H9 (cell line): ENCODE data around the gene ANP32E. TPM values are rescaled to one million over a fixed set of nuclear protein-coding genes. Genes with fewer than 3 reads are reported as not detected.
"Not testable (repeated sequence)": the region's sequence is repeated elsewhere in the genome, so short reads cannot be mapped to it uniquely, and the experiment has no call there.

ENCODE experiments used
- DNase-seq: peaks from one replicate; pipeline ENCODE4 v3.0.0-alpha.2; 2017
- H2AFZ ChIP-seq: one replicate; pipeline ENCODE4 v1.6.1; 2013; ENCODE audit warnings: mild to moderate bottlenecking, low read length, control low read depth, moderate library complexity
- H2AK5ac ChIP-seq: 2 replicates; pipeline ENCODE4 v1.6.1; 2013; ENCODE audit warnings: low read length, control low read depth, mixed read lengths; ENCODE audit not compliant: insufficient read length
- H2BK120ac ChIP-seq: one replicate; pipeline ENCODE4 v1.6.1; 2013; ENCODE audit warnings: low read depth, mild to moderate bottlenecking, low read length, control low read depth, inconsistent platforms; ENCODE audit not compliant: poor library complexity, severe bottlenecking
- H2BK12ac ChIP-seq: 2 replicates; pipeline ENCODE4 v1.6.1; 2013; ENCODE audit warnings: low read length, control low read depth, mixed read lengths, low read depth; ENCODE audit not compliant: insufficient read length
- H2BK15ac ChIP-seq: 2 replicates; pipeline ENCODE4 v1.6.1; 2013; ENCODE audit warnings: low read depth, low read length, control low read depth
- H2BK20ac ChIP-seq: one replicate; pipeline ENCODE4 v1.6.1; 2013; ENCODE audit warnings: low read depth, mild to moderate bottlenecking, low read length, control low read depth, inconsistent platforms; ENCODE audit not compliant: poor library complexity, severe bottlenecking
- H2BK5ac ChIP-seq: 2 replicates; pipeline ENCODE4 v1.6.1; 2013; ENCODE audit warnings: low read length, control low read depth, mixed read lengths; ENCODE audit not compliant: insufficient read length
- H3K14ac ChIP-seq: 2 replicates; pipeline ENCODE4 v1.6.1; 2013; ENCODE audit warnings: low read length, control low read depth; ENCODE audit not compliant: insufficient read depth
- H3K18ac ChIP-seq: 2 replicates; pipeline ENCODE4 v1.6.1; 2013; ENCODE audit warnings: low read depth, mild to moderate bottlenecking, mixed read lengths, low read length, control low read depth; ENCODE audit not compliant: insufficient read length
- H3K23ac ChIP-seq: 2 replicates; pipeline ENCODE4 v1.6.1; 2013; ENCODE audit warnings: low read length, control low read depth, mixed read lengths, low read depth; ENCODE audit not compliant: insufficient read length
- H3K23me2 ChIP-seq: 2 replicates; pipeline ENCODE4 v1.6.1; 2013; ENCODE audit warnings: low read depth, mild to moderate bottlenecking, mixed read lengths, low read length, control low read depth; ENCODE audit not compliant: insufficient read length, poor library complexity, severe bottlenecking
- H3K27ac ChIP-seq: 2 replicates; pipeline ENCODE4 v1.5.1; 2013; ENCODE audit warnings: low read length, control low read depth, mixed read lengths, low read depth; ENCODE audit not compliant: insufficient read length
- H3K27me3 ChIP-seq: 2 replicates; pipeline ENCODE4 v1.6.1; 2013; ENCODE audit warnings: low read length, control low read depth, inconsistent platforms; ENCODE audit not compliant: insufficient read depth
- H3K4ac ChIP-seq: 2 replicates; pipeline ENCODE4 v1.6.1; 2013; ENCODE audit warnings: low read depth, mild to moderate bottlenecking, control low read depth, inconsistent platforms, low read length, moderate library complexity
- H3K4me1 ChIP-seq: 2 replicates; pipeline ENCODE4 v1.6.1; 2013; ENCODE audit warnings: low read length, control low read depth, inconsistent platforms; ENCODE audit not compliant: insufficient read depth
- H3K4me2 ChIP-seq: 2 replicates; pipeline ENCODE4 v1.6.1; 2013; ENCODE audit warnings: low read length, control low read depth, mixed read lengths; ENCODE audit not compliant: insufficient read length, insufficient read depth
- H3K56ac ChIP-seq: 2 replicates; pipeline ENCODE4 v1.6.1; 2013; ENCODE audit warnings: low read depth, mild to moderate bottlenecking, mixed read lengths, low read length, control low read depth; ENCODE audit not compliant: insufficient read length
- H3K79me1 ChIP-seq: 2 replicates; pipeline ENCODE4 v1.6.1; 2013; ENCODE audit warnings: low read depth, mild to moderate bottlenecking, moderate library complexity, low read length, control low read depth, inconsistent platforms; ENCODE audit not compliant: insufficient read depth, poor library complexity, severe bottlenecking
- H3K79me2 ChIP-seq: 2 replicates; pipeline ENCODE4 v1.6.1; 2013; ENCODE audit warnings: low read length, control low read depth, inconsistent platforms; ENCODE audit not compliant: insufficient read depth
- H3K9ac ChIP-seq: 2 replicates; pipeline ENCODE4 v1.6.1; 2013; ENCODE audit warnings: low read length, control low read depth, mixed read lengths; ENCODE audit not compliant: insufficient read length; ENCODE audit errors: extremely low read depth
- H3K9me3 ChIP-seq: one replicate; pipeline ENCODE4 v1.6.1; 2013; ENCODE audit warnings: low read depth, low read length, inconsistent platforms; ENCODE audit not compliant: control insufficient read depth
- H3T11ph ChIP-seq: one replicate; pipeline ENCODE4 v1.6.1; 2013; ENCODE audit warnings: mild to moderate bottlenecking, low read length, control low read depth, inconsistent platforms
- H4K20me1 ChIP-seq: one replicate; pipeline ENCODE4 v1.6.1; 2013; ENCODE audit not compliant: control insufficient read depth, insufficient read length, insufficient read depth
- H4K5ac ChIP-seq: 2 replicates; pipeline ENCODE4 v1.6.1; 2013; ENCODE audit warnings: low read depth, mild to moderate bottlenecking, mixed read lengths, low read length, control low read depth; ENCODE audit not compliant: insufficient read length
- H4K8ac ChIP-seq: replicated peaks from 2 replicates; pipeline ENCODE4 v1.6.1; 2013; ENCODE audit warnings: low read length, control low read depth, mixed read lengths, low read depth; ENCODE audit not compliant: insufficient read length
- H4K91ac ChIP-seq: 2 replicates; pipeline ENCODE4 v1.6.1; 2013; ENCODE audit warnings: low read depth, mild to moderate bottlenecking, moderate library complexity, mixed read lengths, low read length, control low read depth; ENCODE audit not compliant: insufficient read length
- H3K27ac Mint-ChIP-seq, 3 experiments: 2 replicates in 2 of 3; 3 replicates in 1 of 3; pipeline ENCODE4 v1.8.0; 2020 to 2021; ENCODE audit warnings: mixed read lengths in 3 of 3, mild to moderate bottlenecking in 1 of 3, moderate library complexity in 1 of 3
- H3K27me3 Mint-ChIP-seq: 2 replicates; pipeline ENCODE4 v1.8.0; 2021; ENCODE audit warnings: low read depth, mild to moderate bottlenecking, moderate library complexity, mixed read lengths
- H3K36me3 Mint-ChIP-seq, 3 experiments: 2 replicates in 2 of 3; 3 replicates in 1 of 3; pipeline ENCODE4 v1.8.0; 2020 to 2021; ENCODE audit warnings: low read depth in 3 of 3, mixed read lengths in 3 of 3; ENCODE audit not compliant: insufficient read depth in 1 of 3
- H3K4me1 Mint-ChIP-seq, 2 experiments: 2 replicates each; pipeline ENCODE4 v1.8.0; 2020; ENCODE audit warnings: mixed read lengths in 2 of 2
- H3K4me3 Mint-ChIP-seq, 2 experiments: 2 replicates in 1 of 2; 3 replicates in 1 of 2; pipeline ENCODE4 v1.8.0; 2020 to 2021; ENCODE audit warnings: mild to moderate bottlenecking in 2 of 2, mixed read lengths in 2 of 2, moderate library complexity in 1 of 2
- H3K9me3 Mint-ChIP-seq, 2 experiments: 2 replicates in 1 of 2; 3 replicates in 1 of 2; pipeline ENCODE4 v1.8.0; 2020; ENCODE audit warnings: mild to moderate bottlenecking in 2 of 2, mixed read lengths in 2 of 2, moderate library complexity in 1 of 2
- CTCF ChIP-seq: fragments of 200-600 bp; sonication (generic); conservative IDR thresholded peaks from 3 replicates; pipeline ENCODE4 v1.8.0; 2021; ENCODE audit warnings: antibody characterized with exemption, mild to moderate bottlenecking
- WGBS: extraction: QIAGEN DNeasy Blood & Tissue Kit; methylation state at CpG from one replicate; pipeline ENCODE4 v1.1.7; 2013; ENCODE audit warnings: missing lambda C conversion rate, low lambda C conversion rate, mixed read lengths; ENCODE audit not compliant: insufficient read length; ENCODE audit errors: extremely low coverage; 5-methylcytosine and 5-hydroxymethylcytosine counted together
- total RNA-seq: library from RNA; stranded (reverse); gene quantifications from 2 replicates; pipeline ENCODE4 v1.2.1, GENCODE V29; 2021

Gene ANP32E
- total RNA-seq, 1 experiment from 2014 or later = 106 TPM

GRCh38 chr1:150233359-150234308, 2.3 kb downstream of the ANP32E start:
- H4K5ac ChIP-seq = no peak overlapping the region
- no CpG with 5 or more reads among the region's 15 CpGs for WGBS
- peaks cover 15% of the 10 kb centered on the region for H3K23me2 ChIP-seq
- peak overlapping the region; percentile 43 to 93 (median 93); a peak in 5 of 7 replicates for H3K27ac Mint-ChIP-seq
- no peaks in the 10 kb centered on the region; the same call in 1 of the 2 replicates for H3K4me1 ChIP-seq
- no peak overlapping the region for H3K14ac ChIP-seq
- no peak overlapping the region for H2BK120ac ChIP-seq
- DNase-seq = no peak
- no peaks in the 10 kb centered on the region for H3K79me1 ChIP-seq
- peaks cover 22% of the 10 kb centered on the region; the same call in 1 of the 2 replicates for H3K79me2 ChIP-seq
- no peak overlapping the region for H2AK5ac ChIP-seq
- no peak overlapping the region for H2BK20ac ChIP-seq
- H3K4me2 ChIP-seq = peak overlapping the region; percentile 83
- H3K4me3 Mint-ChIP-seq = no peak overlapping the region
- H3K23ac ChIP-seq = no peak overlapping the region
- H2BK12ac ChIP-seq = no peak overlapping the region
- no peaks in the 10 kb centered on the region for H3K9me3 Mint-ChIP-seq
- no peaks in the 10 kb centered on the region; the same call in 1 of the 2 replicates for H3K27me3 Mint-ChIP-seq
- H2BK15ac ChIP-seq = no peak overlapping the region
- no peak overlapping the region for H3K27ac ChIP-seq
- H2BK5ac ChIP-seq = no peak overlapping the region
- H3K4me1 Mint-ChIP-seq = peaks cover 18 to 19% of the 10 kb centered on the region in 2 experiments
- H3T11ph ChIP-seq = no peak overlapping the region
- H3K9me3 ChIP-seq = no peaks in the 10 kb centered on the region
- no peak overlapping the region for H2AFZ ChIP-seq
- H3K4ac ChIP-seq = no peak overlapping the region
- no peak overlapping the region for H3K56ac ChIP-seq
- no peak overlapping the region for H4K8ac ChIP-seq
- no peaks in the 10 kb centered on the region for H4K20me1 ChIP-seq
- no peak overlapping the region for H3K9ac ChIP-seq
- no peak for TF ChIP-seq CTCF
- no peaks in the 10 kb centered on the region for H3K27me3 ChIP-seq
- peaks cover 14 to 26% (median 23%) of the 10 kb centered on the region in 3 experiments; a peak in 6 of 7 replicates for H3K36me3 Mint-ChIP-seq
- H4K91ac ChIP-seq = no peak overlapping the region
- H3K18ac ChIP-seq = no peak overlapping the region

- not testable (repeated sequence) for H3K27ac ChIP-seq, H3K23ac ChIP-seq, H4K8ac ChIP-seq, H3K4me3 Mint-ChIP-seq, H4K20me1 ChIP-seq, H2AK5ac ChIP-seq, H3K4me1 ChIP-seq, H2AFZ ChIP-seq, DNase-seq, H2BK12ac ChIP-seq, H3K4me2 ChIP-seq, H3K4ac ChIP-seq, H2BK5ac ChIP-seq, H3K9me3 Mint-ChIP-seq, H3T11ph ChIP-seq, H3K27ac Mint-ChIP-seq, H4K91ac ChIP-seq, H2BK20ac ChIP-seq, H3K9ac ChIP-seq, H3K79me1 ChIP-seq, H2BK120ac ChIP-seq, H4K5ac ChIP-seq, H3K14ac ChIP-seq, H3K27me3 ChIP-seq, H2BK15ac ChIP-seq, H3K18ac ChIP-seq, H3K56ac ChIP-seq, H3K27me3 Mint-ChIP-seq, H3K9me3 ChIP-seq
- Histone ChIP-seq H3K79me2 (peaks cover 22% of the 10 kb centered on the region; the same call in 1 of the 2 replicates), H3K23me2 (peaks cover 15% of the 10 kb centered on the region)
- peaks cover 18 to 19% of the 10 kb centered on the region in 2 experiments for H3K4me1 Mint-ChIP-seq
- H3K36me3 Mint-ChIP-seq = peaks cover 17 to 31% (median 29%) of the 10 kb centered on the region in 3 experiments; a peak in 6 of 7 replicates
- no CpG with 5 or more reads among the region's 10 CpGs for WGBS
These were observed 3.0 kb downstream of the ANP32E start for GRCh38 chr1:150232921-150233320.
